Keratinocyte (primary cell): Measurements from ENCODE around the gene MYPN. TPM values are rescaled to one million over a fixed set of nuclear protein-coding genes. Genes with fewer than 3 reads are reported as not detected.

Experiments used
- DNase-seq: peaks from one replicate; pipeline ENCODE4 v3.0.0-alpha.2; 2011; ENCODE audit warnings: low read depth, missing footprints, low spot score
- FAIRE-seq: peaks from 2 replicates; lab custom pipeline; 2011; peaks lifted over from hg19 to GRCh38; lab: Jason Lieb, UNC
- H2AFZ ChIP-seq: 2 replicates; pipeline ENCODE4 v1.6.0; 2012; ENCODE audit warnings: low read length, control low read depth, inconsistent platforms; ENCODE audit not compliant: control insufficient read depth
- H3K27ac ChIP-seq: 2 replicates; pipeline ENCODE4 v1.5.1; 2011; ENCODE audit warnings: low read length; ENCODE audit not compliant: control insufficient read depth, insufficient read depth
- H3K27me3 ChIP-seq: 3 replicates; pipeline ENCODE4 v1.6.0; 2011; ENCODE audit warnings: low read length; ENCODE audit not compliant: control insufficient read depth, insufficient read depth; ENCODE audit errors: extremely low read depth
- H3K36me3 ChIP-seq, 2 experiments: 2 replicates in 1 of 2; 3 replicates in 1 of 2; pipeline ENCODE4 v1.5.1; 2011; ENCODE audit warnings: low read length in 2 of 2, mild to moderate bottlenecking in 1 of 2; ENCODE audit not compliant: control insufficient read depth in 2 of 2, insufficient read depth in 2 of 2; ENCODE audit errors: extremely low read depth in 1 of 2
- H3K4me1 ChIP-seq: 3 replicates; pipeline ENCODE4 v1.5.1; 2011; ENCODE audit warnings: low read length; ENCODE audit not compliant: control insufficient read depth, insufficient read depth; ENCODE audit errors: extremely low read depth
- H3K4me2 ChIP-seq: 3 replicates; pipeline ENCODE4 v1.6.0; 2011; ENCODE audit warnings: low read depth, low read length; ENCODE audit not compliant: control insufficient read depth, insufficient read depth; ENCODE audit errors: extremely low read depth
- H3K4me3 ChIP-seq, 3 experiments: fragments of 200-600 bp in 1 of 3; sonication (generic) in 1 of 3; 2 replicates in 2 of 3; 3 replicates in 1 of 3; pipeline ENCODE4 v1.5.1; 2011 to 2016; ENCODE audit warnings: low read length in 3 of 3, mild to moderate bottlenecking in 3 of 3, control low read depth in 2 of 3, inconsistent platforms in 1 of 3, low read depth in 1 of 3, mixed read lengths in 1 of 3, mixed run types in 1 of 3, moderate library complexity in 1 of 3; ENCODE audit not compliant: control insufficient read depth in 2 of 3, insufficient read depth in 2 of 3; ENCODE audit errors: extremely low read depth in 1 of 3
- H3K79me2 ChIP-seq: 2 replicates; pipeline ENCODE4 v1.6.0; 2012; ENCODE audit warnings: low read length; ENCODE audit not compliant: control insufficient read depth, insufficient read depth
- H3K9ac ChIP-seq: 3 replicates; pipeline ENCODE4 v1.6.0; 2011; ENCODE audit warnings: low read length; ENCODE audit not compliant: control insufficient read depth, insufficient read depth; ENCODE audit errors: extremely low read depth
- H3K9me1 ChIP-seq: 3 replicates; pipeline ENCODE4 v1.6.0; 2011; ENCODE audit warnings: low read length; ENCODE audit not compliant: control insufficient read depth, insufficient read depth; ENCODE audit errors: extremely low read depth
- H3K9me3 ChIP-seq: 2 replicates; pipeline ENCODE4 v1.5.1; 2012; ENCODE audit warnings: low read depth, low read length; ENCODE audit not compliant: control insufficient read depth
- H4K20me1 ChIP-seq: 3 replicates; pipeline ENCODE4 v1.6.0; 2011; ENCODE audit warnings: low read length; ENCODE audit not compliant: control insufficient read depth, insufficient read depth; ENCODE audit errors: extremely low read depth
- CTCF ChIP-seq, 3 experiments: IDR thresholded peaks in 1 of 3; conservative IDR thresholded peaks in 1 of 3; optimal IDR thresholded peaks in 1 of 3; 2 replicates in 2 of 3; 3 replicates in 1 of 3; pipeline versions ENCODE3 to v1.5.1; 2011; ENCODE audit warnings: low read length in 3 of 3, mild to moderate bottlenecking in 3 of 3, moderate library complexity in 2 of 3, control low read depth in 1 of 3, inconsistent platforms in 1 of 3; ENCODE audit not compliant: insufficient read depth in 2 of 3; ENCODE audit errors: extremely low read depth in 1 of 3
- EZH2 ChIP-seq: IDR thresholded peaks from one replicate; pipeline ENCODE4 v1.6.1; 2012; ENCODE audit warnings: inconsistent platforms, mild to moderate bottlenecking, low read length, moderate library complexity
- dilution Hi-C: fragments of 300-500 bp; cut with MboI; formaldehyde crosslinking; loops from one replicate; pipeline ENCODE4 v1.7.0; 2020; ENCODE audit warnings: low sequenced_read_pairs; ENCODE audit not compliant: extremely low pct_ligation_motif_present
- polyA plus RNA-seq, 5 experiments: library from polyadenylated mRNA; depleted of rRNA in 3 of 5; stranded (reverse) in 3 of 5; stranded (forward) in 1 of 5; unstranded in 1 of 5; fragments of >200 nt; gene quantifications; 1 replicate in 1 of 5; 2 replicates in 3 of 5; 3 replicates in 1 of 5; pipeline versions ENCODE4 v1.2.1 to v1.2.3, GENCODE V29; 2011 to 2012; ENCODE audit warnings: missing spikeins in 2 of 5, low read depth in 1 of 5, low replicate concordance in 1 of 5

The MYPN gene
- polyA plus RNA-seq, 1 donor (not counting 4 experiments of a cell fraction or from before 2014, with no cell fraction given), result 0.42 TPM

- no peaks in the 10 kb centered on the region for H3K27me3 ChIP-seq
- no peak for TF ChIP-seq CTCF (optimal IDR thresholded peaks at IDR 0.05 in 1 of 3, IDR thresholded peaks at IDR 0.05 in 1 of 3, conservative IDR thresholded peaks at IDR 0.05 in 1 of 3; ENCODE audit: extremely low read depth in 1 of 3, insufficient read depth in 2 of 3, low read length in 3 of 3)
- TF ChIP-seq EZH2, result no peak
- FAIRE-seq (no peak), DNase-seq (no peak)
- H3K9me3 ChIP-seq, result no peaks in the 10 kb centered on the region
- no peak overlapping the region for H2AFZ ChIP-seq
- no peaks in the 10 kb centered on the region for H3K79me2 ChIP-seq
- H3K27ac ChIP-seq, result no peak overlapping the region
- dilution Hi-C loops, result no loop called here
- H3K9ac ChIP-seq, result no peak overlapping the region
- no peaks in the 10 kb centered on the region for H3K36me3 ChIP-seq
- H3K4me2 ChIP-seq, result no peak overlapping the region
- H4K20me1 ChIP-seq, result no peaks in the 10 kb centered on the region
- H3K4me1 ChIP-seq, result peaks cover 15% of the 10 kb centered on the region
- no peak overlapping the region for H3K4me3 ChIP-seq
- H3K9me1 ChIP-seq, result no peaks in the 10 kb centered on the region
Measured at GRCh38 chr10:68133523-68133922, 24.2 kb downstream of the MYPN start.

- no peak for DNase-seq
- TF ChIP-seq EZH2 (no peak), CTCF (optimal IDR thresholded peaks at IDR 0.05 in 1 of 3, IDR thresholded peaks at IDR 0.05 in 1 of 3, conservative IDR thresholded peaks at IDR 0.05 in 1 of 3; ENCODE audit: extremely low read depth in 1 of 3, insufficient read depth in 2 of 3, low read length in 3 of 3) (no peak)
- no peak for FAIRE-seq
- no peaks in the 10 kb centered on the region for H3K9me1 ChIP-seq
- no peaks in the 10 kb centered on the region for H3K79me2 ChIP-seq
- peak overlapping the region; percentile 39 for H3K4me2 ChIP-seq
- dilution Hi-C loops, result no loop called here
- H3K4me3 ChIP-seq, result no peak overlapping the region
- peaks cover 15% of the 10 kb centered on the region for H3K4me1 ChIP-seq
- peak overlapping the region; percentile 13 for H3K9ac ChIP-seq
- no peak overlapping the region for H2AFZ ChIP-seq
- no peaks in the 10 kb centered on the region for H3K9me3 ChIP-seq
- no peaks in the 10 kb centered on the region for H3K27me3 ChIP-seq
- no peaks in the 10 kb centered on the region for H3K36me3 ChIP-seq
- H3K27ac ChIP-seq, result peak overlapping the region; percentile 88
- H4K20me1 ChIP-seq, result no peaks in the 10 kb centered on the region
Measured at GRCh38 chr10:68135362-68135761, 26.1 kb downstream of the MYPN start.
